Measurements from ENCODE around the gene HDAC11. TPM values are rescaled to one million over a fixed set of nuclear protein-coding genes. Genes with fewer than 3 reads are reported as not detected.

The HDAC11 gene
- total RNA-seq, 1 donor, result 2.3 TPM

DNA sequence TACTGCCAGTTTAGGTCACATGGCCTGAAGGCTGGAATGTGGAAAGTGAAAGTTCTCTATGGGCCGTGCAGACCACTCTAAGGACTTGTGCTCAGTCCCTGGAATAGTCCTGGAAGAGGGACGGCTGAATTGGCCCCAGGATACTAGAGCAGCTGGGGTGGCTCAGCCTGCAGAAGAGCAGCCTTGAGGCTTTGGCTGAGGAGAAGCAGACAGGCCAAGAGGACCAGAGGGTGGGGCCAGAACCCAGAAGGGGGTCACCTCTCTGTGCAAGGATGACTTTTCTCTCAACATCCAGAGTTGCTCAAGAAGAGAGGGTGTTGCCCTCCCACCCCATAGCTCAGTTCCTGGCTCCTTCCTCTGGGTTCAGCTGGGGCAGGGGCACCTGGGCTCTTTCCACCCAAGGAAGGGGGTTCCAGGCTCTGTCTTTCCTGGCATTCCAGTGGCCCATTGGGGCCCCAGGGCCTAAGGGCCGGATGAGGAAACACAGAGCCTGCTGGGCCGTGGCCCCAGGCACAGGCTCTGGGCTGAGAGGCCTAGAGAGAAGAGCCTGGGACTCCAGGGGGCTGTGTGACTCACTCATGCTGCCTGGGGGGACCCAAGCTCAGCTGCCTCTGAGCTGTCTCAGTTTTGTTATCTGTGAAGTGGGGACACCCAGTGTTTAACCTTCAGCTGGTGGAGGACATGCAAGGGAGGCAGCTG, 60.3 kb downstream of the HDAC11 start:
- no peaks in the 10 kb centered on the region for H3K9me3 ChIP-seq (ENCODE audit: low read depth, low read length)
- no peak overlapping the region for H3K4me3 ChIP-seq (ENCODE audit: low read length)
- H3K27me3 ChIP-seq (ENCODE audit: insufficient read depth, low read length), result no peaks in the 10 kb centered on the region

DNA sequence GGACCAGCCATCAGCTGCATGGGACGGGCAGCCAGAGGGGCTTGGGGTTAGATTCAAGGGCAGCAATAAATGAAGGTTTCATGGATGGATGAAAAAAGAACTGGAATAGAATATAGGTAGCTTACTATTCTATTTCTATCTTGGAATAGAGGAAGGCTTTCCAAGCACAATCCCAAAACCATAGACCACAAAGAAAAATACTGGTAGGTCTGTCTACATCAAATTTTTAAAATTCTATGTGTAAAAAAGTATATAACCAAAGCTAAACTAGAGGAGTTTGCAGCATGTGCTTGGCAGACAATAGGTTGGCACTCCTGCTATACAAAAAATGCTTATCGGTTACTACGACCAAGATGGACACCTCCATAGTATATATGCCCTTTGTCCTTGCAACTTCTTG, 61.6 kb downstream of the HDAC11 start:
- H3K27me3 ChIP-seq (ENCODE audit: insufficient read depth, low read length), result no peaks in the 10 kb centered on the region
- no peaks in the 10 kb centered on the region for H3K4me1 ChIP-seq (ENCODE audit: insufficient read depth, low read length)
- H3K4me3 ChIP-seq (ENCODE audit: low read length), result no peak overlapping the region
- no peaks in the 10 kb centered on the region for H3K9me3 ChIP-seq (ENCODE audit: low read depth, low read length)

More for the DNA sequence above, 60.3 kb downstream of the HDAC11 start:
- H3K4me1 ChIP-seq (ENCODE audit: insufficient read depth, low read length), result no peaks in the 10 kb centered on the region

- H3K4me3 ChIP-seq (ENCODE audit: low read length), result no peak overlapping the region
- H3K9me3 ChIP-seq (ENCODE audit: low read depth, low read length), result no peaks in the 10 kb centered on the region
- H3K4me1 ChIP-seq (ENCODE audit: insufficient read depth, low read length), result no peaks in the 10 kb centered on the region
- no peaks in the 10 kb centered on the region for H3K27me3 ChIP-seq (ENCODE audit: insufficient read depth, low read length)
These were observed 62.0 kb downstream of the HDAC11 start for GRCh38 chr3:13542142-13542541.

DNA sequence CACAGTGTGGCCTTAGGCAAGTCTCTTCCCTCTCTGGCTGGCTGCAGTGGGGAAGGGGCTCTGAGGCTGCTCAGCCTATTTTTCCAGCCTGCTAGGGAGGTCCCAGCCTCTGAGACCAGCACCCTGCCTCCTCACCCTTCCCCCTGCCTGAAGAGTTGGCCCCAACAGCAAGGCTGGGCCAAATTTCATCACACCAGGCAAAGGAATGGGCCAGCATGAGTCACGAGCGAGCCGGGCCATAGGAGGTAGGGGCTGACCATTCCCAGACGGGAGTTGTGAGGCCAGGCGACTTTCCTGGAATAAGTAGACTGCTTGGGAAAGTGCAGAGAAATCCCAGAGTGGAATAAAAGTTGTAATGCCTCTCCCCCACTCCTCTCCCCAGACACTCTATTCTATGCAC, 63.1 kb downstream of the HDAC11 start:
- no peak overlapping the region for H3K4me3 ChIP-seq (ENCODE audit: low read length)
- H3K9me3 ChIP-seq (ENCODE audit: low read depth, low read length), result no peaks in the 10 kb centered on the region
- H3K4me1 ChIP-seq (ENCODE audit: insufficient read depth, low read length), result no peaks in the 10 kb centered on the region
- H3K27me3 ChIP-seq (ENCODE audit: insufficient read depth, low read length), result peaks cover 5% of the 10 kb centered on the region

- H3K4me1 ChIP-seq (ENCODE audit: insufficient read depth, low read length), result no peaks in the 10 kb centered on the region
- H3K27me3 ChIP-seq (ENCODE audit: insufficient read depth, low read length), result peaks cover 7% of the 10 kb centered on the region
- H3K9me3 ChIP-seq (ENCODE audit: low read depth, low read length), result no peaks in the 10 kb centered on the region
- no peak overlapping the region for H3K4me3 ChIP-seq (ENCODE audit: low read length)
These were observed 64.3 kb downstream of the HDAC11 start for GRCh38 chr3:13544293-13544831.

DNA sequence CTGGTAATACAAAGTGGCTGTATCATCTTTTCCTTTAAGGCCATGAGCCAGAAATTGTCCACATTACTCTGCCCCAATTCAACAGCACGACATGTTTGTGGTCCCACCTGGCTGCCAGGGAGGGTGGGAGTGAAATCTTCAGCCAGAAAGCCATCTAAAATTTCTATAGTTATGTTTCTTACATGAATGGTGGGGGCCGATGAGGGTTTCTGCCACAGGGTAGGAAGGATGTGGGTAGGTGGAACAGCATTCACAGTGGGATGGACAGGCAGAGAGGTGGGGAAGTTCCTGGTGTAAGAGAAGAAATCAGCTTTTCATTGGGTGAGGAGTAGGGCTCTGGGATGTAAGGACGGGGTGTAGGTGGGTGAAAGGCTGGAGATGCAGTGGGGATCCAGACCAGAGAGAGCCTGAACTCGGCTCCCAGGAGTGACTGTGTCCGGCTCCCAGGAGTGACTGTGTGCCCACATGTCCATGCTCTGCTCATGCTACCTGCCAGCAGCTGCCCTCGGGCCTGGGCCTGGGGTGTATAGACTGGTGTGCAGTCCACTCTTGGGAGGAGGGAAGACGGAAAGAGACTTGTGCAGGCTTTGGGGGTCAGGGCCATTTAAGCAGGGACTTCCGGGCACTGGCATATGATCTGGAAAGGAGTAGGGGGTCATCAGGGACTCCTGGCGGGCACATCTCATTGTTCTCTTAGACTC, 65.0 kb downstream of the HDAC11 start:
- Histone ChIP-seq H3K4me3 (ENCODE audit: low read length) (no peak overlapping the region), H3K27me3 (ENCODE audit: insufficient read depth, low read length) (peaks cover 7% of the 10 kb centered on the region), H3K9me3 (ENCODE audit: low read depth, low read length) (no peaks in the 10 kb centered on the region), H3K4me1 (ENCODE audit: insufficient read depth, low read length) (peaks cover under 1% of the 10 kb centered on the region)

- peaks cover 7% of the 10 kb centered on the region for H3K27me3 ChIP-seq (ENCODE audit: insufficient read depth, low read length)
- no peak overlapping the region for H3K4me3 ChIP-seq (ENCODE audit: low read length)
These were observed 65.9 kb downstream of the HDAC11 start for GRCh38 chr3:13545952-13546454.

GRCh38 chr3:13546667-13547171, 66.6 kb downstream of the HDAC11 start:
- H3K9me3 ChIP-seq (ENCODE audit: low read depth, low read length), result no peaks in the 10 kb centered on the region
- peaks cover 7% of the 10 kb centered on the region for H3K27me3 ChIP-seq (ENCODE audit: insufficient read depth, low read length)
- peaks cover 5% of the 10 kb centered on the region for H3K4me1 ChIP-seq (ENCODE audit: insufficient read depth, low read length)
- no peak overlapping the region for H3K4me3 ChIP-seq (ENCODE audit: low read length)

More at GRCh38 chr3:13545952-13546454, 65.9 kb downstream of the HDAC11 start:
- H3K4me1 ChIP-seq (ENCODE audit: insufficient read depth, low read length), result peaks cover 5% of the 10 kb centered on the region
- H3K9me3 ChIP-seq (ENCODE audit: low read depth, low read length), result no peaks in the 10 kb centered on the region

DNA sequence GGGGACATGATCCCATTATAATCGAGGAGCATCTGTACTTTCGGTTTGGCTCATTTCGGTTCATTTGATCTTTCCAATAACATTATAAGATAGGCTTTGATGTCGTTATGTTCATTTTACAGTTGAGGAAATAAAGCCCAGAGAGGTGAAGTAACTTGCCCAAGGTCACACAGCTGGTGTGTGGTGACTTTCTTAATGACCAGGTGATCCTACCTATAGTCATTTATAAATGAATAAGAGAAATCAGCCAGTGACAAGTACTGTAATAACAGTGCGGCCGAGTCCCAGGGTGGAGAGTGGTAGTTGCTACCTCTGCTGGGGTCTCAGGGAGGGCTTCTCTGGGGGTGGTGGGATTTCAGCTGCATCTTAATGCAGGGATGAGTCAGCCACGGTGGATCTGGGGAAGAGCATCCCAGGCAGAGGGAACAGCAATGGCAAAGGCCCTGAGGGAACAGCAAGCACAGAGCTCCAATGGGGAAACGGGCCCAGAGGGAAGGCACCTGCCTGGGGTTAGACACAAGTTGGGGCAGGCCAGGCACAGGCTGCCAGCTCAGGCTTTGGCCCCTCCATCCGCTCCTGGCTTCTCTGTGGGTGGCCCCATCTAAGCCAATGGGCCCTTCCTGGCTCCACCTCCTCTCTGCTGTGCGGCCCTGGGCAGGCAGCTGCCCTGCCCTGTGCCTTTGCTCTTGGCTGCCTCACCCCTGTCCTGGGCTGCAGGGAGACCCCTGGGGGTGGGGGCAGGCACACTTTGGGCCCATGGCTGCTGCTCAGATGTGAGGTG, 67.7 kb downstream of the HDAC11 start:
- peaks cover 7% of the 10 kb centered on the region for H3K27me3 ChIP-seq (ENCODE audit: insufficient read depth, low read length)
- no peak overlapping the region for H3K4me3 ChIP-seq (ENCODE audit: low read length)
- H3K4me1 ChIP-seq (ENCODE audit: insufficient read depth, low read length), result peaks cover 5% of the 10 kb centered on the region
- H3K9me3 ChIP-seq (ENCODE audit: low read depth, low read length), result no peaks in the 10 kb centered on the region

DNA sequence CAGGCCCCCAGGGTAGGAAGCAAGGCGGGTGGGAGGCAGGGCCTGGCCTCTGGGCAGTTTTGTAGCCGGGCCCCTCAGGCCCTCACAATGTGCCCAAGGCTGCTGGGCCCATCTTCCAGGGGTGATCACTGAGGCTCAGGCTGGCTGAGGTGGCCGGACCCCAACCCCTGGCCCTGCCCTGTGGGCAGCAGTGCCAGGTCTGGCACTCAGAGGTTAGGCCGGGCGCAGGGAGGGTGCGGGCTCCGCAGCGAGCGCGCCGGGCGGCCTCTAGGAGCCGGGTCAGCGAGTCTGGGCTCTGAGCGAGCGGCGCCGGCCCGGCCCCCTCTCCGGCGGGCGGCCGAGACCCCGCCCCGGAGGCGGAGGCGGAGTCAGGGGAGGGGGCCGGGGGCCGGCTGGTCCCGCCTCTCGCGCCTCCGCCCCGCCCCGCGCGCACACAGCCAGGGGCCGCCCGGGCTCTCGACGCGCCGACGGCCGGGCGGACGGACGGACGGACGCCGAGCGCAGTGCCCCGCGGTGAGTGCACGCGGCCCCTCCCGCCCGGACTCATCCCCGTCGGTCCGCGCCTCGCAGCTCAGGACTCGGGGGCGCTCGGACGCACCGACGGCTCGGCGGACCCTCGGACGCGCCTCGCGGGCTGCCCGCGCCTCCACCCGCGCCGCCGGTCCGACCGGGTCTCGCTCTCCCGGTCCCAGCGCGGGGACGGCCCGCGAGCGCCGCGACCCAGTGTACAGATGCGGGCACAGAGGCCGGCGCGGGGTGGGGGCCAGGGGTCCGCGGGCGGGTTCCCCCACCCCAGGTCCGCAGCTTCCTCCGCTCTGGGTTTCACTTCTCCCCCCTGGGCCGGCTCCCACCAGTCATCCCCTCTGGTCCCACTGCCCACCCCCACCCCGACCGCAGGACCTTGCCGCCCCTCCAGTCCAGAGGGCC, 68.9 kb downstream of the HDAC11 start, which contains the start of gene FBLN2:
Gene FBLN2 (plus strand): TSS at position 430 of the 927 bp plus-strand sequence. CDS start 21,231 bp downstream, outside the sequence.
- Histone ChIP-seq H3K4me1 (ENCODE audit: insufficient read depth, low read length) (peaks cover 5% of the 10 kb centered on the region), H3K4me3 (ENCODE audit: low read length) (no peak within 1 kb of the TSS)

DNA sequence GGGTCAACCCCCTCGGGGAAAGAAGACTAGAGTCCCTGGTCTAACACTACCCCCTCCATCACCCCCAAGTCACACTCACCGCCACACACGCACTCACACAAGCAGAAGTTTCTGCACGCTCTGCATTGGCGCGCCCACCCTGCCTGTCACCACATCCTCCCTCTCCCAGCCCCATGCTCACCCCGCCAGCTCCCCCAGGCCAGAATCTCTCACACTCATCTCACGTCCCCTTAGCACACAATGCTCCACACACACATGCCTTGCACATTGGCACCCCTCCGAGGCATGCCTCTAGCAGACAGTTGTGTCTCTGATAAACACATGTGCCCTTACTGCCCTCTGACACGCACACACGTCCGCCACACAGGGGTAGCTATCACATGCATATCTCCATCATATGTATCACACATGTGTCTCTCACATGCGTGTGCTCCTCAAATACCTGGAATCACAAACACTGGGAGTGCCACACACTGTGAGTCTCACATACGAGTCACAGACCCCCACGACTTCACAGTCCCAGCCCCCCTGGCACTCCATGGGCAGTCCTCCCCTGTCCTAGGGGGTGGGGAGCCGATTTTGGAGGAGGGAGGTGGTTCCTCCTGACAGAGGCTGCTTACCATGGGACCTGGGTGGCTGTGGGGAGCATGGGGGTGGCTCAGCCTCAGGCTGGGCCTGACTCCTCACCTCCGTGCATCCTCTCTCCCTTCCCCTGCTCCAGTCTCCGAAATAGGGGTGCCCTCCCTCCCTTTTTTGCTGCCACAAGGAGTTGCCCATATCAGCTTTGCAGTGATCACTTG, 69.7 kb downstream of the HDAC11 start:
- no peaks in the 10 kb centered on the region for H3K9me3 ChIP-seq (ENCODE audit: low read depth, low read length)
- peaks cover 7% of the 10 kb centered on the region for H3K27me3 ChIP-seq (ENCODE audit: insufficient read depth, low read length)
- peaks cover 5% of the 10 kb centered on the region for H3K4me1 ChIP-seq (ENCODE audit: insufficient read depth, low read length)
- H3K4me3 ChIP-seq (ENCODE audit: low read length), result no peak overlapping the region

More for the DNA sequence above, 68.9 kb downstream of the HDAC11 start, which contains the start of gene FBLN2:
- Histone ChIP-seq H3K9me3 (ENCODE audit: low read depth, low read length) (no peaks in the 10 kb centered on the region), H3K27me3 (ENCODE audit: insufficient read depth, low read length) (peaks cover 7% of the 10 kb centered on the region)

- peaks cover 7% of the 10 kb centered on the region for H3K27me3 ChIP-seq (ENCODE audit: insufficient read depth, low read length)
- no peaks in the 10 kb centered on the region for H3K9me3 ChIP-seq (ENCODE audit: low read depth, low read length)
- H3K4me1 ChIP-seq (ENCODE audit: insufficient read depth, low read length), result peaks cover 5% of the 10 kb centered on the region
- no peak overlapping the region for H3K4me3 ChIP-seq (ENCODE audit: low read length)
These were observed 70.3 kb downstream of the HDAC11 start for GRCh38 chr3:13550423-13550690.

- H3K27me3 ChIP-seq (ENCODE audit: insufficient read depth, low read length), result peaks cover 7% of the 10 kb centered on the region
- peaks cover 5% of the 10 kb centered on the region for H3K4me1 ChIP-seq (ENCODE audit: insufficient read depth, low read length)
These were observed 70.8 kb downstream of the HDAC11 start for GRCh38 chr3:13550791-13551360.

More at GRCh38 chr3:13550791-13551360, 70.8 kb downstream of the HDAC11 start:
- no peaks in the 10 kb centered on the region for H3K9me3 ChIP-seq (ENCODE audit: low read depth, low read length)
- no peak overlapping the region for H3K4me3 ChIP-seq (ENCODE audit: low read length)
